ENCODE data around the gene DCST2. TPM values are rescaled to one million over a fixed set of nuclear protein-coding genes. Genes with fewer than 3 reads are reported as not detected.

Gene DCST2
- total and polyA plus RNA-seq, 9 of the 15 experiments (the other 6 are each of a cell fraction or from before 2014, with no cell fraction given), result 0.09 to 0.49 (median 0.11) TPM; not detected in 3

GRCh38 chr1:155001675-155002463 is 31.7 kb downstream of the DCST2 start (continued):
- no peak for TF ChIP-seq ZBTB33 (CRISPR knock-in tag; IDR thresholded peaks at IDR 0.05)
- TF ChIP-seq NCOA6 (IDR thresholded peaks at IDR 0.05), result no peak
- TF ChIP-seq ILF3 (IDR thresholded peaks at IDR 0.05; ENCODE audit: borderline replicate concordance), result no peak
- no peak for TF ChIP-seq CBX1 (IDR thresholded peaks at IDR 0.05; ENCODE audit: low read depth)
- no peak for TF ChIP-seq HNRNPK (IDR thresholded peaks at IDR 0.05; ENCODE audit: low read depth, low read length, poor library complexity, severe bottlenecking)
- no peak for TF ChIP-seq ZZZ3 (IDR thresholded peaks at IDR 0.05)
- peak; percentile 24; the same call in 1 of the 2 replicates for TF ChIP-seq PYGO2 (tag; IDR thresholded peaks at IDR 0.05)
- no peak for TF ChIP-seq ZNF133 (CRISPR knock-in tag; IDR thresholded peaks at IDR 0.05)
- TF ChIP-seq TAF9B (IDR thresholded peaks at IDR 0.05; ENCODE audit: partially characterized antibody), result peak; percentile 63
- TF ChIP-seq FOXM1 (IDR thresholded peaks at IDR 0.05; ENCODE audit: low read depth), result peak; percentile 93
- no peak for TF ChIP-seq FOXM1 (CRISPR knock-in tag; IDR thresholded peaks at IDR 0.05; ENCODE audit: low read depth)
- TF ChIP-seq ARNT (IDR thresholded peaks at IDR 0.05), result peak; percentile 65 to 68; a peak in 1 of 4 replicates
- TF ChIP-seq KLF6 (CRISPR knock-in tag; IDR thresholded peaks at IDR 0.05; ENCODE audit: borderline replicate concordance), result no peak
- TF ChIP-seq POU5F1 (IDR thresholded peaks at IDR 0.05; ENCODE audit: borderline replicate concordance, low read depth, low read length, partially characterized antibody), result no peak
- TF ChIP-seq NRF1 (conservative IDR thresholded peaks at IDR 0.05 in 1 of 2, IDR thresholded peaks at IDR 0.05 in 1 of 2), result no peak; a peak in 1 of 4 replicates
- no peak for TF ChIP-seq ZNF507 (tag; conservative IDR thresholded peaks at IDR 0.05)
- TF ChIP-seq IRF1 (CRISPR knock-in tag; IDR thresholded peaks at IDR 0.05; ENCODE audit: borderline replicate concordance), result no peak
- peak; percentile 20; the same call in 1 of the 2 replicates for TF ChIP-seq JUND (IDR thresholded peaks at IDR 0.05; ENCODE audit: borderline replicate concordance, low read depth, low read length)
- TF ChIP-seq JUND (tag; IDR thresholded peaks at IDR 0.05; ENCODE audit: borderline replicate concordance, low read depth, low read length), result no peak; the same call in 2 of the 3 replicates
- TF ChIP-seq YY1 (IDR thresholded peaks at IDR 0.05; ENCODE audit: borderline replicate concordance in 1 of 3, control insufficient read depth in 1 of 3, extremely low read depth in 1 of 3, insufficient read depth in 3 of 3, insufficient read length in 1 of 3, insufficient replicate concordance in 2 of 3, low read depth in 1 of 3, low read length in 2 of 3), result no peak

All from K562 (cell line).